Activated CD4-positive, alpha-beta memory T cell treated with anti-CD3 and anti-CD28 coated beads, Interleukin-2, amount 10 ng/mL, durations not matched to agents 7 days and 5 days (primary cell): Measurements from ENCODE around the gene RESF1. TPM values are rescaled to one million over a fixed set of nuclear protein-coding genes. Genes with fewer than 3 reads are reported as not detected.
"Not testable (repeated sequence)": the region's sequence is repeated elsewhere in the genome, so short reads cannot be mapped to it uniquely, and the experiment has no call there.

ENCODE experiments used
- CTCF ChIA-PET: fragments of 350-600 bp; sonication (Branson Sonifier 250); formaldehyde crosslinking; loops from one replicate; lab custom pipeline; 2021; ENCODE audit warnings: antibody characterized with exemption, inconsistent platforms; lab: Charles Lee
- POLR2A ChIA-PET: fragments of 350-600 bp; sonication (Branson Sonifier 250); formaldehyde crosslinking; loops from one replicate; lab custom pipeline; 2021; ENCODE audit warnings: antibody characterized with exemption; lab: Charles Lee
- DNase-seq: peaks from one replicate; pipeline ENCODE4 v3.0.0-alpha.2; 2020
- H3K27ac Mint-ChIP-seq: one replicate; pipeline ENCODE4 v1.8.0; 2021; ENCODE audit warnings: mild to moderate bottlenecking, mixed read lengths
- H3K27me3 Mint-ChIP-seq: one replicate; pipeline ENCODE4 v1.8.0; 2021; ENCODE audit warnings: mixed read lengths
- H3K36me3 Mint-ChIP-seq: one replicate; pipeline ENCODE4 v1.8.0; 2021; ENCODE audit warnings: low read depth, mixed read lengths
- H3K4me1 Mint-ChIP-seq: one replicate; pipeline ENCODE4 v1.8.0; 2021; ENCODE audit warnings: mixed read lengths
- H3K4me3 Mint-ChIP-seq: one replicate; pipeline ENCODE4 v1.8.0; 2021; ENCODE audit warnings: mild to moderate bottlenecking, mixed read lengths
- H3K9me3 Mint-ChIP-seq: one replicate; pipeline ENCODE4 v1.8.0; 2021; ENCODE audit warnings: mixed read lengths
- total RNA-seq, 2 experiments: library from RNA; stranded (reverse); gene quantifications; one replicate each; pipeline ENCODE4 v1.2.3, GENCODE V29; 2021

RESF1 gene
- total RNA-seq, 2 experiments from 2014 or later: 152 to 154 TPM

DNA sequence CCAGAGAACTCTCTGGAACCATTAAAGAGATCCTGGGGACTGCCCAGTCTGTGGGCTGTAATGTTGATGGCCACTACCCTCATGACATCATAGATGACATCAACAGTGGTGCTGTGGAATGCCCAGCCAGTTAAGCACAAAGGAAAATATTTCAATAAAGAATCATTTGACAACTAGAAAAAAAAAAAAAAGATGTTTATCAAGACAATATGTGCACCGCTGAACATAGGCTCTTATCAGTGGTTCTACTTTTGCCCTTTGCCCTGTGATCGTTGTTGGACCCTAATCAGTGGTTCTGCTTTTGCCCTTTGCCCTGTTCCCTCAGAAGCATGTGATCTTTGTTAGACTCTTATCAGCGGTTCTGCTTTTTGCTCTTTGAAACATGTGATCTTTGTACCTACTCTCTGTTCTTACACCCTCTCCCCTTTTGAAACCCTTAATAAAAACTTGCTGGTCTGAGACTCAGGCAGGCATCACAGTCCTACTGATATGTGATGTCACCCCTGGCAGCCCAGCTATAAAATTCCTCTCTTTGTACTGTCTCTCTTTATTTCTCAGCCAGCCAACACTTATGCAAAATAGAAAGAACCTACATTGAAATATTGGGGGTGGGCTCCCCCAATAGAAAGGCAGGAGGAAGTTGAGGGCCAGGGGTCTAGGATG lies 10.4 kb upstream of the RESF1 start:
- POLR2A ChIA-PET, DNase-seq, CTCF ChIA-PET, H3K4me1 Mint-ChIP-seq, H3K27ac Mint-ChIP-seq, H3K27me3 Mint-ChIP-seq, H3K4me3 Mint-ChIP-seq: not testable (repeated sequence)
- H3K9me3 Mint-ChIP-seq: peaks cover 50% of the 10 kb centered on the region
- peaks cover 46% of the 10 kb centered on the region for H3K36me3 Mint-ChIP-seq

DNA sequence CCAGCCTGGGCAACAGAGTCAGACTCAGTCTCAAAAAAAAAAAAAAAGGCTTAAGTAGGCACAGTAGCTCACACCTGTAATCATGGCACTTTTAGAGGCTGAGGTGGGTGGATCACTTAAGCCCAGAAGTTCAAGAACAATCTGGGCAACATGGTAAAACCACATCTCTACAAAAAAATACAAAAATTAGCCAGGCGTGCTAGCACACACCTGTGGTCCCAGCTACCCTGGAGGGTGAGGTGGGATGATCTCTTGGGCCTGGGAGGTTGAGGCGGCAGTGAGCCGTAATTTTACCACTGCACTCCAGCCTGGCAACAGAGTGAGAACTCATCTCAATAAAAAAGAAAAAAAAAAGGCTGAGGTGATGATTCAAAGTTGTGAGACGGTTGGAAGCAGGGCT lies 9.1 kb upstream of the RESF1 start:
- Mint-ChIP-seq H3K9me3 (peaks cover 40% of the 10 kb centered on the region), H3K36me3 (peaks cover 41% of the 10 kb centered on the region), H3K27me3 (no peaks in the 10 kb centered on the region), H3K4me3 (no peak overlapping the region), H3K4me1 (peaks cover 9% of the 10 kb centered on the region), H3K27ac (no peak overlapping the region)
- ChIA-PET CTCF (interaction anchor here (1.4 kb wide), 1 partner anchor 18 kb away, joined by 4 read pairs; no protein-coding TSS in a partner anchor), POLR2A (no interaction called here)
- DNase-seq: no peak

DNA sequence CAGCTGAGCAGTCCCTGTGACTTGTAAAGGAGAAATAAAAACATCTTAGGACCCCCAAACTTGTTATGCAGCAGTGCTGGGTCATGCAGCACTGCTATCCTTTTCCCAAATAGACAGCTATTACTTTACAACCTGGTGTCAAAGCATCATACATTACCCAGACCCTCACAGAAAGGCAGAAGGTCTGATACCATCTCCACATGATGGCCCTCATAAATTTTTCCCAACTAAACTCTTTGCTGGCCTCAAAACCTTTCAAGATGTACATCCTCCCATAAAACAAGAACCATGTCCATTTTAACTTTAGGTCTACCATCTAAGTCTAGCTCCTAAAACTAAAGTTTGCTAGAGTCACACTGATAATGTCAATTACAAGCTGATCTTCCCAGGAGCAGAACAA lies 8.7 kb upstream of the RESF1 start:
- Mint-ChIP-seq H3K36me3 (peaks cover 45% of the 10 kb centered on the region), H3K27ac (no peak overlapping the region), H3K4me3 (no peak overlapping the region), H3K4me1 (peaks cover 13% of the 10 kb centered on the region), H3K27me3 (no peaks in the 10 kb centered on the region), H3K9me3 (peaks cover 42% of the 10 kb centered on the region)
- POLR2A ChIA-PET: no interaction called here
- no peak for DNase-seq
- CTCF ChIA-PET: interaction anchor here (1.4 kb wide), 1 partner anchor 18 kb away, joined by 4 read pairs; no protein-coding TSS in a partner anchor

DNA sequence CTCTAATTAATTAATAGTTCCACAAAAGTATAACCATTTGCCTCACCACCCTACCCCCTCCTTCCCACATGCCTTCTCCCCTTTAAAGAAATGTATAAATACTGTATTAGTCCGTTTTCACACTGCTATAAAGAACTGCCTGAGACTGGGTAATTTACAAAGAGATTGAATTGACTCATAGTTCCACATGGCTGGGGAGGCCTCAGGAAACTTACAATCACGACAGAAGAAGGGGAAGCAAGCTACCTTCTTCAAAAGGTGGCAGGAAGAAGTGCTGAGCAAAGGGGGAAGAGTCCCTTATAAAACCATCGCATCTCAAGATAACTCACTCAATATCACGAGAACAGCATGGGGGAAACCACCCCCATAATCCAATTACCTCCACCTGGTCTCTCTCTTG lies 8.2 kb upstream of the RESF1 start:
- H3K27me3 Mint-ChIP-seq: no peaks in the 10 kb centered on the region
- H3K27ac Mint-ChIP-seq: no peak overlapping the region
- CTCF ChIA-PET: interaction anchor here (1.4 kb wide), 1 partner anchor 19 kb away, joined by 4 read pairs; no protein-coding TSS in a partner anchor
- peaks cover 40% of the 10 kb centered on the region for H3K9me3 Mint-ChIP-seq
- POLR2A ChIA-PET: no interaction called here
- H3K4me1 Mint-ChIP-seq: peaks cover 16% of the 10 kb centered on the region
- no peak for DNase-seq
- no peak overlapping the region for H3K4me3 Mint-ChIP-seq
- H3K36me3 Mint-ChIP-seq: peaks cover 43% of the 10 kb centered on the region

DNA sequence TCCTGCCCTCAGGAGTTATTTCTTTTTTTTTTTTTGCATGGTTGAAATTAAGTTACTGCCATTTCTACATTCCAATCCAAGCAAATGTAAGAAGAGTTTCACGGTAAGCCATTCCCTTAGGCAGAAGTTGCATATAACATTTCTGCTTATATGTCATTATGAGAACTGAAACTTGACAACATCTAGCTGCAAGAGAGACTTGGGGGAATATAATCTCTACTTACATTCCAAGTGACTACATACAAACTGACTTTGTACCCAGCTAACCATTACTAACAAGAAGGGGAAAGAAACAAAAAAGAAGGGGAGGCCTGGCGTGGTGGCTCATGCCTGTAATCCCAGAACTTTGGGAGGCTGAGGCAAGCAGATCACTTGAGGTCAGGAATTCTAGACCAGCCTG lies 7.3 kb upstream of the RESF1 start:
- Mint-ChIP-seq H3K9me3 (peaks cover 44% of the 10 kb centered on the region), H3K4me1 (peaks cover 23% of the 10 kb centered on the region), H3K27me3 (no peaks in the 10 kb centered on the region), H3K4me3 (no peak overlapping the region), H3K36me3 (peaks cover 50% of the 10 kb centered on the region), H3K27ac (no peak overlapping the region)
- POLR2A ChIA-PET: no interaction called here
- CTCF ChIA-PET: no interaction called here
- no peak for DNase-seq

DNA sequence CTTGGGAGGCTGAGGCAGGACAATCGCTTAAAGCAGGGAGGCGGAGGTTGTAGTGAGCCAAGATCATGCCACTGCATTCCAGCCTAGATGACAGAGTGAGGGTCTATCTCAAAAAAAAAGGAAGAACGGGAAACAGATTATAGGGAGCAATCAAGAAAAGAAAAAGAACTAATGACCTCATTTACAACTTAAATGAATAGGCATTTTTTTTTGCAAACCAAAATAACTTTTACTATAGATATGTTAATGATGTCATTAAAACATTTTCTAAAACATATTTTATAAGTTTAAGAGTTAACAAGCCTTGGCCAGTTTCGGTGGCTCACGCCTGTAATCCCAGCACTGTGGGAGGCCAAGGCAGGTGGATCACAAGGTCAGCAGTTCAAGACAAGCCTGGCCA lies 6.8 kb upstream of the RESF1 start:
- CTCF ChIA-PET: no interaction called here

DNA sequence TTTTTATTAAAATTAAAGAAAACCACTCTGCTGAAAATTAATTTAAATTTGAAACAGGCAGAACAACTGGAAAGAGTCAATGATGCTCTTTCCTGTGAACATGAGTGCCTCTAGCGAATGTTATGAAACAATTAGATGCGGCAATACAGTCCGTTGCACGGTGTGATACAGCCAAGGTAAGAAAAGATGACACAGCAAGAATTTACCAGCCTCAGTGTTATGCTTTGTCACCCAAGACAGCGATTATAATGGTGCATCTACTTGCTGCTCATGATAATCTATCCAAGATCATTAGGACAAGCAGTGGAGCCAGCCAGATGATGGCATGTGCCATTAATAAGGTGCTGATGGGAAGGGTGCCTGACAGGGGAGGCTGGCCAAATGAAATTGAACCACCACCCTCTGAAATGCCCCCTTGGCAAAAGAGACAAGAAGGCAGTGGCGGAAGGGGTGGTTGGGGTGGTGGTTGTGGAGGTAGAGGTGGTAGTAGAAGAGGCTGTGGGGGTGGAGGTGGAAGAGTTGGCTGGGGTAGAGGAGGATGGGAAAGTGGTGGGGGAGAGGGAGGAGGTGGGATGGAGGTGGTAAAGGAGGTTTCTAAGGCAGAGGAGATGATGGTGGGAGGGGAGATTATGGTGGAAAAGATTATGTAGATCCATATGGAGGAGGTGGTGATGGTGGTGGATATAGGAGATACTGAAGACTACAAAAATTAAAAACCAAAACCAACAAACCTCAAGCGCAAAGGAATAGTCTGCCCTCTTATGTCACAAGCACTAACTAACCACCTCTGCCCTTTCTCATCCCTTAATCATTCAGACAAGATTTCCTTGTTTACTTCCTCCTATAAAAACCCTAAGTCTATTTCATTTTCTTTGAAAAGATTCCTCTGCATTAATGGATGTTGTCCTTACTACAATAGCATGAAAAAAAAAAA lies 4.0 kb upstream of the RESF1 start:
- Mint-ChIP-seq H3K4me1 (peaks cover 39% of the 10 kb centered on the region), H3K27ac (peak overlapping the region; percentile 55), H3K27me3 (no peaks in the 10 kb centered on the region), H3K4me3 (no peak overlapping the region), H3K36me3 (peaks cover 56% of the 10 kb centered on the region), H3K9me3 (peaks cover 31% of the 10 kb centered on the region)
- DNase-seq: no peak
- POLR2A ChIA-PET: interaction anchor here (0.6 to 1.3 kb wide), 2 partner anchors 59 to 166 kb away, joined by 3 read pairs; no protein-coding TSS in a partner anchor
- CTCF ChIA-PET: no interaction called here

More for the DNA sequence above, 6.8 kb upstream of the RESF1 start:
- Mint-ChIP-seq H3K9me3 (peaks cover 45% of the 10 kb centered on the region), H3K36me3 (peaks cover 52% of the 10 kb centered on the region), H3K27ac (no peak overlapping the region), H3K27me3 (no peaks in the 10 kb centered on the region), H3K4me3 (no peak overlapping the region), H3K4me1 (peaks cover 27% of the 10 kb centered on the region)
- POLR2A ChIA-PET: no interaction called here
- no peak for DNase-seq

DNA sequence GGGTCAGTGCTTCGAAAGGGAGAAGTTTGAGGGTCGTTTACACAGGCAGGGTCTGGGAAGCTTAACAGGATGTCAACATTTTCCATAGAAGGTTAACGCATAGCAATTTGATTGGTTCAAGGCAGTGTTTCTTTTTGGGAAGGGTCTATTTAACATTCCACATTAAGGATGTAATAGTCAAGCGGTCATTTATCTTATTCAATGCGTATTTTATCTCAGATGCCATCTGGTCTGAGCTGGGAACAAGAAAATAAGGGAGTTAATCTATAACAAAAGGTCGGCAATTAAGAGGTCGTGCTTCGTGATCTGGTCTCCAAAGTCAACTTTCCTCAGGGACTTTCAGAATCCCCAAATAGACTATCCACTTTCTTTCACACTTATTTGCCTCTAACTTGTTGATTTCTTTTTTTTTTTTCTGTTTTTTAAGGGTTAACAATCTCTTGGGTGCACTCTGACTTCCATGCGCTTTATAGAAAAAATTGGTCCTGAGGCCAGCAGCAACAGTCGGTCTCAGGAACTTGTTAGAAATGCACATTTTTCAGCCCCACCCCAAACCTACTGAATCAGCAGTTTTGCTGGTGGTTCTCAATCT lies 550 bp upstream of the RESF1 start:
- Mint-ChIP-seq H3K9me3 (peaks cover 17% of the 10 kb centered on the region), H3K36me3 (peaks cover 75% of the 10 kb centered on the region), H3K27me3 (no peaks in the 10 kb centered on the region), H3K4me1 (peaks cover 60% of the 10 kb centered on the region), H3K27ac (peak overlapping the region; percentile 95), H3K4me3 (peak overlapping the region; percentile 82)
- no peak for DNase-seq
- POLR2A ChIA-PET: interaction anchor here (0.7 to 4.7 kb wide), 24 partner anchors 11 to 796 kb away, joined by 3 to 74 read pairs (median 10); partner anchors contain the start of genes AMN1, ETFBKMT and YARS2
- CTCF ChIA-PET: interaction anchor here (0.8 to 2.5 kb wide), 6 partner anchors 19 to 277 kb away, joined by 3 to 8 read pairs (median 5); no protein-coding TSS in a partner anchor

DNA sequence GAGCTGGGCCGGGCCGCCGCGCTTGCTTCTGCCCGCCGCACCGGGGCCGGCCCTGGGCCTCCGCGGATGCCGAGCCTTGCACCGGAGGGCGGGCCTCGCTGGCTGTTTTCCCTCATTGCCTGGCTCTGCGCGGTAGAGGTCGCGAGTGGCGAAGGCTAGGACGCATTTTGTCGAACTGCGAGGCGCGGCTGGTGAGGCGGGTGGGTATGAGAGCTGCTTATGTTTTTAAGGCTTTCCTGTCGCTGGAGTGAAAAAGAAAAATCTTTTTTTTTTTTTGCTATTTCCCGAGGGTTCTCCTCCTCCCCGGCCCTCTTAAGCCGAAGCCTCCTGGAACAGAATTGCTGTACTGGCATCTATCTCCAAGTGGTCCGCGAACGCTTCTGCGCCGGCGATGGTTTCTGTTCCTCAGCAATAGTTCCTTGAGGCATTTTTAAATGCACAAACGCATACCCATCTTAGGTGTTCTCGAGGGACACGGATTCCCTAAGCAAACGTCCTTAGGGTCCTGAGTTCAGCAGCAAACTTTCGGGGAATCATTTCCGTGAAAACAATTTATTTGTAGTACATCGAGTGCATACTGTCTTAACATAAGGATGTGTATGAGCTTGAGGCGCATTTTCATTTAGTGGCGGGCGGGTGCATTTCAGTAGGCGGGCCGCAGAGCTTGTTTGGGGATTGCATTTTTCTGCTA lies 631 bp downstream of the RESF1 start:
- POLR2A ChIA-PET: interaction anchor here (0.7 to 4.7 kb wide), 38 partner anchors 10 to 795 kb away, joined by 3 to 74 read pairs (median 4); partner anchors contain the start of genes AMN1, ETFBKMT and YARS2
- H3K4me1 Mint-ChIP-seq: peaks cover 71% of the 10 kb centered on the region
- CTCF ChIA-PET: interaction anchor here (0.6 to 2.5 kb wide), 12 partner anchors 33 to 745 kb away, joined by 3 to 8 read pairs (median 6); no protein-coding TSS in a partner anchor
- H3K27ac Mint-ChIP-seq: peak overlapping the region; percentile 98
- peak; percentile 77 for DNase-seq
- no peaks in the 10 kb centered on the region for H3K27me3 Mint-ChIP-seq
- H3K4me3 Mint-ChIP-seq: peak overlapping the region; percentile 91
- peaks cover 25% of the 10 kb centered on the region for H3K9me3 Mint-ChIP-seq
- peaks cover 84% of the 10 kb centered on the region for H3K36me3 Mint-ChIP-seq

DNA sequence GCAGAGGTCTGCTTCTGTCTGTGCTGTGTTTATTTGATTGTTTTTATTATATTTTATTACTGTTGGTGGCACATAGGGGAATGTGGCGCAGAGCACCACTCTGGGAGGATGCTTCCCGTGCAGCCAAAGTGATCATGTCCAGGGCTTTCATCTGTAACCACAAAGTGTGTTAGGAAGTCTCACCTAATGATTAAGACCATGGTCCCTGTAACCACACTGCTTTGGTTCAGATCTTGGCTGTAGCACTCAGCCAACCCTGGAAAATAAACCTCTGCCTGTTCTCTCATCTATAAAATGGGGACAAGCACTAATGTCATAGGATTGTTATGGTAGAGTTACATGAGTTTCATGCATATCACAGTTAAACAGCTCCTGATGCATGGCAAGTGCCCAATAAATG lies 1.9 kb downstream of the RESF1 start:
- Mint-ChIP-seq H3K27me3 (no peaks in the 10 kb centered on the region), H3K4me1 (peaks cover 74% of the 10 kb centered on the region), H3K36me3 (peaks cover 86% of the 10 kb centered on the region), H3K9me3 (peaks cover 18% of the 10 kb centered on the region), H3K27ac (peak overlapping the region; percentile 98), H3K4me3 (peak overlapping the region; percentile 91)
- DNase-seq: no peak
- ChIA-PET POLR2A (interaction anchor here (0.7 to 4.7 kb wide), 19 partner anchors 8 to 307 kb away, joined by 3 to 74 read pairs (median 7); partner anchors contain the start of gene AMN1), CTCF (interaction anchor here (0.8 to 2.5 kb wide), 9 partner anchors 32 to 308 kb away, joined by 3 to 8 read pairs (median 3); no protein-coding TSS in a partner anchor)

DNA sequence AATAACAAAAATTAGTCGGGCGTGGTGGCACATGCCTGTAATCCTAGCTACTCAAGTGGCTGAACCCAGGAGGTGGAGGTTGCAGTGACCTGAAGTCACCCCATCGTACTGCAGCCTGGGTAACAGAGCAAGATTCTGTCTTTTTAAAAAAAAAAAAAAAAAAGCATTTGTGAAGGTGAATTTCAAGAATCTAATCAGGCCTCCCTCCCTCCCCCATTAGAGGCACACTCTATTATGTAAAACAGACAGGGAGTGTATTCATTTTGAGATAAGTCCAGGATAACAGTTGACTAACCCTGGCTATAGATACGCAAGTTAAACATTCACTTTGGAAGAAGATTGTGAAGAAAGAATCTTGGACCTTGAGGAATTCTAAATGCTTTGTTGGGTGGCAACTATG lies 2.9 kb downstream of the RESF1 start:
- H3K9me3 Mint-ChIP-seq: peaks cover 13% of the 10 kb centered on the region
- peak overlapping the region; percentile 91 for H3K4me3 Mint-ChIP-seq
- H3K4me1 Mint-ChIP-seq: peaks cover 76% of the 10 kb centered on the region
- H3K27me3 Mint-ChIP-seq: no peaks in the 10 kb centered on the region
- peak overlapping the region; percentile 98 for H3K27ac Mint-ChIP-seq
- POLR2A ChIA-PET: interaction anchor here (1.2 to 4.7 kb wide), 11 partner anchors 23 to 302 kb away, joined by 5 to 74 read pairs (median 12); partner anchors contain the start of gene AMN1
- peaks cover 88% of the 10 kb centered on the region for H3K36me3 Mint-ChIP-seq
- no peak for DNase-seq
- CTCF ChIA-PET: interaction anchor here (1.2 to 2.0 kb wide), 4 partner anchors 98 to 309 kb away, joined by 3 to 8 read pairs (median 6); no protein-coding TSS in a partner anchor
